K562 (cell line): ENCODE results near the gene P2RX5. TPM values are rescaled to one million over a fixed set of nuclear protein-coding genes. Genes with fewer than 3 reads are reported as not detected.

Experiments
- ATAC-seq: fragments of 200-7000 bp; cut with Tn5 transposase; 3 replicates; pipeline ENCODE4 v1.9.1; 2020; ENCODE audit warnings: moderate library complexity
- BruUV-seq: library from RNA; stranded (reverse); fragments of 400-500 nt; replicated peaks from 2 replicates; lab custom pipeline; 2021; lab: Mats Ljungman, UMichigan
- CTCF ChIA-PET: fragments of 300-600 bp; formaldehyde crosslinking; extraction: SDS; loops from one replicate; lab custom pipeline; 2021; ENCODE audit warnings: low intra/inter-chr PET ratio; lab: Yijun Ruan, JAX
- POLR2A ChIA-PET: fragments of 300-600, 350-650 bp; sonication (Branson Sonifier 250); formaldehyde crosslinking; extraction: SDS; loops from one replicate; lab custom pipeline; 2021; ENCODE audit warnings: antibody characterized with exemption, inconsistent platforms; lab: Yijun Ruan, JAX
- DNase-seq, 4 experiments: peaks; one replicate each; pipeline versions ENCODE4 v3.0.0 to v3.0.0-alpha.2; 2011 to 2018; ENCODE audit warnings: low spot score in 3 of 4, mixed read lengths in 3 of 4; ENCODE audit errors: extremely low read depth in 1 of 4
- FAIRE-seq: peaks from 2 replicates; lab custom pipeline; 2011; peaks lifted over from hg19 to GRCh38; lab: Jason Lieb, UNC
- H2AFZ ChIP-seq: 2 replicates; pipeline ENCODE4 v1.6.0; 2011; ENCODE audit warnings: low read depth, low read length, control low read depth, inconsistent platforms
- H3K27ac ChIP-seq: fragments of 200-600 bp; 3 replicates; pipeline ENCODE4 v1.8.0; 2011; ENCODE audit warnings: low read depth, mild to moderate bottlenecking, control low read depth, inconsistent platforms, low read length, moderate library complexity, mixed read lengths; ENCODE audit errors: extremely low read depth
- H3K27me3 ChIP-seq, 2 experiments: fragments of 300-600 bp in 1 of 2; 2 replicates in 1 of 2; 3 replicates in 1 of 2; pipeline versions ENCODE4 v1.6.0 to v1.8.0; 2011; ENCODE audit warnings: inconsistent platforms in 2 of 2, low read length in 2 of 2, mild to moderate bottlenecking in 1 of 2, mixed read lengths in 1 of 2, moderate library complexity in 1 of 2; ENCODE audit not compliant: control insufficient read depth in 2 of 2, insufficient read depth in 2 of 2
- H3K36me3 ChIP-seq: fragments of 300-600 bp; 3 replicates; pipeline ENCODE4 v1.8.0; 2011; ENCODE audit warnings: mild to moderate bottlenecking, low read length, inconsistent platforms; ENCODE audit not compliant: control insufficient read depth, insufficient read depth
- H3K4me1 ChIP-seq, 2 experiments: fragments of 200-600 bp in 1 of 2; replicated peaks in 1 of 2; 2 replicates in 1 of 2; 3 replicates in 1 of 2; pipeline versions ENCODE4 v1.5.1 to v1.8.0; 2011; ENCODE audit warnings: inconsistent platforms in 2 of 2, low read length in 2 of 2, mild to moderate bottlenecking in 1 of 2, mixed read lengths in 1 of 2, moderate library complexity in 1 of 2; ENCODE audit not compliant: control insufficient read depth in 2 of 2, insufficient read depth in 2 of 2
- H3K4me2 ChIP-seq: 2 replicates; pipeline ENCODE4 v1.6.1; 2011; ENCODE audit warnings: low read length, control low read depth, inconsistent platforms, mixed read lengths; ENCODE audit not compliant: insufficient read depth
- H3K4me3 ChIP-seq: fragments of 200-600 bp; sonication (generic), shearing (Covaris generic); 2 replicates; pipeline ENCODE4 v1.5.1; 2016; ENCODE audit warnings: control low read depth, inconsistent platforms
- H3K79me2 ChIP-seq: fragments of 200-600 bp; 3 replicates; pipeline ENCODE4 v1.8.0; 2011; ENCODE audit warnings: low read length, inconsistent platforms; ENCODE audit not compliant: control insufficient read depth, insufficient read depth
- H3K9ac ChIP-seq, 2 experiments: 2 replicates each; pipeline versions ENCODE4 v1.6.0 to v1.6.1; 2011; ENCODE audit warnings: low read depth in 2 of 2, low read length in 2 of 2, control low read depth in 1 of 2, inconsistent platforms in 1 of 2, mild to moderate bottlenecking in 1 of 2, mixed read lengths in 1 of 2; ENCODE audit not compliant: insufficient read depth in 1 of 2
- H3K9me1 ChIP-seq: one replicate; pipeline ENCODE4 v1.6.0; 2011; ENCODE audit warnings: inconsistent platforms, mild to moderate bottlenecking, low read length, moderate library complexity; ENCODE audit not compliant: control insufficient read depth, insufficient read depth
- H3K9me3 ChIP-seq: replicated peaks from 2 replicates; pipeline ENCODE4 v1.5.1; 2011; ENCODE audit warnings: low read depth, low read length, inconsistent platforms; ENCODE audit not compliant: control insufficient read depth, insufficient read depth
- H4K20me1 ChIP-seq: replicated peaks from 2 replicates; pipeline ENCODE4 v1.6.1; 2011; ENCODE audit warnings: low read length, inconsistent platforms, mixed read lengths; ENCODE audit not compliant: control insufficient read depth, insufficient read depth
- DPF2 ChIP-seq: fragments of 450-650 bp; IDR thresholded peaks from 2 replicates; pipeline ENCODE4 v1.6.1; 2016
- STAT5A ChIP-seq: IDR thresholded peaks from 2 replicates; pipeline ENCODE4 v1.6.1; 2012; ENCODE audit warnings: low read length, inconsistent platforms, borderline replicate concordance
- ZNF395 ChIP-seq: fragments of 200-800 bp; sonication (Bioruptor generic); IDR thresholded peaks from 2 replicates; pipeline ENCODE4 v1.6.1; 2017; ENCODE audit warnings: missing genetic modification characterization, missing compliant biosample characterization
- WGBS: fragments of 100-300 bp; shearing (Covaris generic); methylation state at CpG from one replicate; pipeline ENCODE4 v1.1.6; 2016; ENCODE audit warnings: low coverage, mixed read lengths; ENCODE audit not compliant: insufficient coverage; ENCODE audit errors: missing lambda C conversion rate; 5-methylcytosine and 5-hydroxymethylcytosine counted together
- in situ Hi-C: fragments of 300-500 bp; cut with MboI; formaldehyde crosslinking; loops from 4 replicates; pipeline ENCODE4 v1.15.0; 2018; ENCODE audit warnings: inconsistent platforms, mixed read lengths
- intact Hi-C: fragments of 100-400 bp; cut with micrococcal nuclease; formaldehyde crosslinking; loops from 2 replicates; pipeline ENCODE4 v1.14.2; 2022
- polyA plus RNA-seq, 8 experiments: library from polyadenylated mRNA; depleted of rRNA in 4 of 8; stranded (reverse) in 5 of 8; unstranded in 3 of 8; fragments of >200 nt; fragmentation: Nextera tagmentation in 2 of 8; fragmentation: Illumina TruSeq in 1 of 8; extraction: Ambion mirVana in 2 of 8; extraction: Trizol in 1 of 8; gene quantifications; 2 replicates each; pipeline versions ENCODE4 v1.2.1 to v1.2.3, GENCODE V29; 2011 to 2014; ENCODE audit warnings: inconsistent platforms in 1 of 8, missing spikeins in 1 of 8
- total RNA-seq, 7 experiments: library from RNA; depleted of rRNA in 6 of 7; stranded (reverse); fragments of >200 nt in 6 of 7; fragmentation: Illumina TruSeq in 2 of 7; extraction: Trizol in 2 of 7; gene quantifications; 2 replicates each; pipeline versions ENCODE4 v1.2.1 to v1.2.3, GENCODE V29; 2011 to 2021; ENCODE audit warnings: low replicate concordance in 1 of 7

Gene P2RX5
- total and polyA plus RNA-seq, 9 of the 15 experiments (the other 6 are each of a cell fraction or from before 2014, with no cell fraction given) = 0.31 to 4.0 (median 1.3) TPM

GRCh38 chr17:3704931-3705717 is 9.2 kb upstream of the P2RX5 start:
- H3K4me2 ChIP-seq = no peak overlapping the region
- no peak for TF ChIP-seq STAT5A
- no peak for TF ChIP-seq DPF2
- no peak for TF ChIP-seq ZNF395 (CRISPR knock-in tag)
- ChIA-PET POLR2A (no interaction called here), CTCF (no interaction called here)
- DNase-seq (no peak), FAIRE-seq (no peak), ATAC-seq (no peak)
- H3K9me3 ChIP-seq = no peaks in the 10 kb centered on the region
- in situ Hi-C loops (no loop called here), intact Hi-C loops (no loop called here)
- H3K4me3 ChIP-seq = no peak overlapping the region
- no peaks in the 10 kb centered on the region for H3K79me2 ChIP-seq
- WGBS = 45% methylated on average over 18 of the region's 20 CpGs
- H4K20me1 ChIP-seq = no peaks in the 10 kb centered on the region
- H3K27ac ChIP-seq = no peak overlapping the region
- no peak overlapping the region for H3K9ac ChIP-seq
- no peak overlapping the region for H2AFZ ChIP-seq
- BruUV-seq = no TSS peak
- no peaks in the 10 kb centered on the region; a peak in 1 of 5 replicates for H3K4me1 ChIP-seq
- H3K27me3 ChIP-seq = no peaks in the 10 kb centered on the region
- H3K9me1 ChIP-seq = no peaks in the 10 kb centered on the region
- H3K36me3 ChIP-seq = no peaks in the 10 kb centered on the region
